ENCODE measurements around the gene JCAD. TPM values are rescaled to one million over a fixed set of nuclear protein-coding genes. Genes with fewer than 3 reads are reported as not detected.
"Not testable (repeated sequence)": the region's sequence is repeated elsewhere in the genome, so short reads cannot be mapped to it uniquely, and the experiment has no call there.

JCAD gene
- polyA plus RNA-seq, result 1 to 10 TPM in 2 of 4 donors, under 1 TPM in 2; 0.22 to 5.0 (median 2.2) TPM
- long read RNA-seq, donor 1, full-length matches to known transcripts, result 1 of 1 reads
- long read RNA-seq, donor 1, partial matches to known transcripts, result 0 of 1 reads
- long read RNA-seq, donor 1, other reads (novel, unspliced or antisense), result 0 of 1 reads
- long read RNA-seq, donor 2, result 0 reads
- long read RNA-seq, donor 3, result 0 reads
- long read RNA-seq, donor 4, result 0 reads
- long read RNA-seq, donor 5, result 0 reads
- long read RNA-seq, donor 6, result 0 reads
- long read RNA-seq, donor 7, result 0 reads
- long read RNA-seq, donor 8, result 0 reads
- long read RNA-seq, donor 9, result 0 reads
- long read RNA-seq, donor 10, partial matches to known transcripts, result 5 of 5 reads
- long read RNA-seq, donor 10, other reads (novel, unspliced or antisense), result 0 of 5 reads

- whole genome bisulfite sequencing, 3 donors, result 4 to 6% (median 5%) methylated on average over 34 to 66 of the region's 66 CpGs
- DNase-seq, result peak; percentile 20 to 67
- H3K9me3 ChIP-seq (ENCODE audit: control insufficient read depth in 2 of 2, insufficient read depth in 1 of 2, low read depth in 1 of 2, low read length in 1 of 2), result no peaks in the 10 kb centered on the region
- FAIRE-seq, result no peak
- H3K36me3 ChIP-seq (ENCODE audit: control insufficient read depth in 3 of 3, insufficient read depth in 2 of 3, low read depth in 1 of 3, low read length in 3 of 3), result no peaks in the 10 kb centered on the region
- peak within 1 kb of the TSS; percentile 33 to 60 (median 43) for H3K4me3 ChIP-seq (ENCODE audit: low read depth in 1 of 3, low read length in 3 of 3)
- peak within 1 kb of the TSS in 2 of 3 donors; percentile 45 to 54 for H3K27ac ChIP-seq (ENCODE audit: low read depth in 1 of 3, low read length in 2 of 3)
- peaks cover 0 to 26% (median 7%) of the 10 kb centered on the region in 3 donors for H3K27me3 ChIP-seq (ENCODE audit: control insufficient read depth in 3 of 3, insufficient read depth in 3 of 3, low read length in 3 of 3)
- peaks cover 0 to 2% (median 0%) of the 10 kb centered on the region in 3 donors for H3K4me1 ChIP-seq (ENCODE audit: control insufficient read depth in 3 of 3, insufficient read depth in 2 of 3, low read depth in 1 of 3, low read length in 2 of 3)
Measured at GRCh38 chr10:30059209-30060107, at the start of gene JCAD. Gene JCAD (minus strand): TSS chr10:30059586. CDS start chr10:30047812, 11,774 bp downstream.

GRCh38 chr10:30106987-30107386, 47.6 kb upstream of the JCAD start:
- 77 to 86% (median 82%) methylated on average over 5 of the region's 5 CpGs for WGBS, 3 donors

GRCh38 chr10:30103595-30104320, 44.4 kb upstream of the JCAD start:
- H3K4me1 ChIP-seq (ENCODE audit: control insufficient read depth in 3 of 3, insufficient read depth in 2 of 3, low read depth in 1 of 3, low read length in 2 of 3), result no peaks in the 10 kb centered on the region
- DNase-seq (no peak), FAIRE-seq (no peak)
- H3K9me3 ChIP-seq (ENCODE audit: control insufficient read depth in 2 of 2, insufficient read depth in 1 of 2, low read depth in 1 of 2, low read length in 1 of 2), result no peaks in the 10 kb centered on the region
- no peaks in the 10 kb centered on the region for H3K27me3 ChIP-seq (ENCODE audit: control insufficient read depth in 3 of 3, insufficient read depth in 3 of 3, low read length in 3 of 3)
- H3K4me3 ChIP-seq (ENCODE audit: low read depth in 1 of 3, low read length in 3 of 3), result no peak overlapping the region
- no peak overlapping the region for H3K27ac ChIP-seq (ENCODE audit: low read depth in 1 of 3, low read length in 2 of 3)
- no peaks in the 10 kb centered on the region for H3K36me3 ChIP-seq (ENCODE audit: control insufficient read depth in 3 of 3, insufficient read depth in 2 of 3, low read depth in 1 of 3, low read length in 3 of 3)
- 82 to 90% (median 88%) methylated on average over 7 of the region's 7 CpGs for WGBS, 3 donors

More at GRCh38 chr10:30106987-30107386, 47.6 kb upstream of the JCAD start:
- no peak for FAIRE-seq
- Histone ChIP-seq H3K4me1 (ENCODE audit: control insufficient read depth in 3 of 3, insufficient read depth in 2 of 3, low read depth in 1 of 3, low read length in 2 of 3) (no peaks in the 10 kb centered on the region), H3K36me3 (ENCODE audit: control insufficient read depth in 3 of 3, insufficient read depth in 2 of 3, low read depth in 1 of 3, low read length in 3 of 3) (no peaks in the 10 kb centered on the region), H3K27me3 (ENCODE audit: control insufficient read depth in 3 of 3, insufficient read depth in 3 of 3, low read length in 3 of 3) (no peaks in the 10 kb centered on the region), H3K9me3 (ENCODE audit: control insufficient read depth in 2 of 2, insufficient read depth in 1 of 2, low read depth in 1 of 2, low read length in 1 of 2) (no peaks in the 10 kb centered on the region), H3K27ac (ENCODE audit: low read depth in 1 of 3, low read length in 2 of 3) (no peak overlapping the region), H3K4me3 (ENCODE audit: low read depth in 1 of 3, low read length in 3 of 3) (no peak overlapping the region)
- no peak for DNase-seq

GRCh38 chr10:30099706-30100105, 40.3 kb upstream of the JCAD start:
- FAIRE-seq; H3K27ac ChIP-seq (ENCODE audit: low read depth in 1 of 3, low read length in 2 of 3); H3K4me1 ChIP-seq (ENCODE audit: control insufficient read depth in 3 of 3, insufficient read depth in 2 of 3, low read depth in 1 of 3, low read length in 2 of 3); DNase-seq; H3K36me3 ChIP-seq (ENCODE audit: control insufficient read depth in 3 of 3, insufficient read depth in 2 of 3, low read depth in 1 of 3, low read length in 3 of 3); H3K9me3 ChIP-seq (ENCODE audit: control insufficient read depth in 2 of 2, insufficient read depth in 1 of 2, low read depth in 1 of 2, low read length in 1 of 2); H3K27me3 ChIP-seq (ENCODE audit: control insufficient read depth in 3 of 3, insufficient read depth in 3 of 3, low read length in 3 of 3); H3K4me3 ChIP-seq (ENCODE audit: low read depth in 1 of 3, low read length in 3 of 3): not testable (repeated sequence)
- 85 to 91% (median 88%) methylated on average over 7 of the region's 7 CpGs for WGBS, 3 donors

GRCh38 chr10:30099101-30099500, 39.7 kb upstream of the JCAD start:
- Histone ChIP-seq H3K27ac (ENCODE audit: low read depth in 1 of 3, low read length in 2 of 3) (no peak overlapping the region), H3K4me1 (ENCODE audit: control insufficient read depth in 3 of 3, insufficient read depth in 2 of 3, low read depth in 1 of 3, low read length in 2 of 3) (no peaks in the 10 kb centered on the region), H3K27me3 (ENCODE audit: control insufficient read depth in 3 of 3, insufficient read depth in 3 of 3, low read length in 3 of 3) (peaks cover 0 to 4% (median 0%) of the 10 kb centered on the region in 3 donors), H3K36me3 (ENCODE audit: control insufficient read depth in 3 of 3, insufficient read depth in 2 of 3, low read depth in 1 of 3, low read length in 3 of 3) (no peaks in the 10 kb centered on the region), H3K9me3 (ENCODE audit: control insufficient read depth in 2 of 2, insufficient read depth in 1 of 2, low read depth in 1 of 2, low read length in 1 of 2) (no peaks in the 10 kb centered on the region), H3K4me3 (ENCODE audit: low read depth in 1 of 3, low read length in 3 of 3) (no peak overlapping the region)
- WGBS, 3 donors, result 28 to 70% (median 67%) methylated on average over 1 of the region's 1 CpG
- FAIRE-seq (no peak), DNase-seq (no peak)

GRCh38 chr10:30098629-30099028, 39.2 kb upstream of the JCAD start:
- DNase-seq (no peak), FAIRE-seq (no peak)
- H3K27ac ChIP-seq (ENCODE audit: low read depth in 1 of 3, low read length in 2 of 3), result no peak overlapping the region
- WGBS, 3 donors, result 45 to 59% (median 55%) methylated on average over 3 of the region's 3 CpGs
- H3K4me1 ChIP-seq (ENCODE audit: control insufficient read depth in 3 of 3, insufficient read depth in 2 of 3, low read depth in 1 of 3, low read length in 2 of 3), result no peaks in the 10 kb centered on the region
- H3K36me3 ChIP-seq (ENCODE audit: control insufficient read depth in 3 of 3, insufficient read depth in 2 of 3, low read depth in 1 of 3, low read length in 3 of 3), result no peaks in the 10 kb centered on the region
- peaks cover 0 to 4% (median 0%) of the 10 kb centered on the region in 3 donors for H3K27me3 ChIP-seq (ENCODE audit: control insufficient read depth in 3 of 3, insufficient read depth in 3 of 3, low read length in 3 of 3)
- H3K9me3 ChIP-seq (ENCODE audit: control insufficient read depth in 2 of 2, insufficient read depth in 1 of 2, low read depth in 1 of 2, low read length in 1 of 2), result no peaks in the 10 kb centered on the region
- no peak overlapping the region for H3K4me3 ChIP-seq (ENCODE audit: low read depth in 1 of 3, low read length in 3 of 3)

- 75 to 90% (median 86%) methylated on average over 4 of the region's 4 CpGs for WGBS, 3 donors
- Histone ChIP-seq H3K4me1 (ENCODE audit: control insufficient read depth in 3 of 3, insufficient read depth in 2 of 3, low read depth in 1 of 3, low read length in 2 of 3) (no peaks in the 10 kb centered on the region), H3K9me3 (ENCODE audit: control insufficient read depth in 2 of 2, insufficient read depth in 1 of 2, low read depth in 1 of 2, low read length in 1 of 2) (no peaks in the 10 kb centered on the region), H3K27me3 (ENCODE audit: control insufficient read depth in 3 of 3, insufficient read depth in 3 of 3, low read length in 3 of 3) (peaks cover 0 to 4% (median 0%) of the 10 kb centered on the region in 3 donors), H3K27ac (ENCODE audit: low read depth in 1 of 3, low read length in 2 of 3) (no peak overlapping the region), H3K36me3 (ENCODE audit: control insufficient read depth in 3 of 3, insufficient read depth in 2 of 3, low read depth in 1 of 3, low read length in 3 of 3) (no peaks in the 10 kb centered on the region), H3K4me3 (ENCODE audit: low read depth in 1 of 3, low read length in 3 of 3) (no peak overlapping the region)
- DNase-seq (no peak), FAIRE-seq (no peak)
Measured at GRCh38 chr10:30096564-30096963, 37.2 kb upstream of the JCAD start.

Measured in small intestine (tissue), 16 donors.